IPS-18c (cell line): Measurements from ENCODE around the gene CCDC191.

Experiments
- H3K4me3 ChIP-seq: 2 replicates; pipeline ENCODE4 v1.7.0; 2013; ENCODE audit warnings: low read depth, mild to moderate bottlenecking, low read length, moderate library complexity; ENCODE audit not compliant: insufficient read depth
- H3K9me3 ChIP-seq: one replicate; pipeline ENCODE4 v1.6.1; 2013; ENCODE audit warnings: mild to moderate bottlenecking, low read length, moderate library complexity; ENCODE audit not compliant: control insufficient read depth, insufficient read depth

The CCDC191 gene

GRCh38 chr3:114056130-114057010 lies at the start of gene CCDC191, which contains the start of gene QTRT2:
CCDC191 (minus strand) TSS chr3:114056526; CDS start chr3:114056466, 60 bp downstream.
QTRT2 (plus strand) TSS chr3:114056737; CDS start chr3:114065258, 8,521 bp downstream.
- Histone ChIP-seq H3K9me3 (no peaks in the 10 kb centered on the region), H3K4me3 (peak within 1 kb of the TSS; percentile 87)

GRCh38 chr3:114104414-114104813 lies 48.1 kb upstream of the CCDC191 start:
- H3K4me3 ChIP-seq: no peak overlapping the region
- H3K9me3 ChIP-seq: no peaks in the 10 kb centered on the region

- Histone ChIP-seq H3K9me3 (no peaks in the 10 kb centered on the region), H3K4me3 (no peak overlapping the region)
These were observed 47.5 kb upstream of the CCDC191 start for GRCh38 chr3:114103858-114104257.

DNA sequence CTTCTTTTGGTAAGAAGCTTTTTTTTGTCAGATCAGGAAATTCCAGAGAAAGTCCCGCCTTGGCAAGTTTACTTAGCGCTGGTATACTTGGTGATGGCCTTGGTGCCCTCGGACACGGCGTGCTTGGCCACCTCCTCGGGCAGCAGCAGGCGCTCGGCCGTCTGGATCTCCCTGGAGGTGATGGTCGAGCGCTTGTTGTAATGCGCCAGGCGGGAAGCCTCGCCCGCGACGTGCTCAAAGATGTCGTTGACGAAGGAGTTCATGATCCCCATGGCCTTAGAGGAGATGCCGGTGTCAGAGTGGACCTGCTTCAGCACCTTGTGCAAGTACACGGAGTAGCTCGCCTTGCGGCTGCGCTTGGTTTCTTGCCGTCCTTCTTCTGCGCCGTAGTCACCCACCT lies 46.9 kb upstream of the CCDC191 start:
- H3K4me3 ChIP-seq: no peak overlapping the region
- no peaks in the 10 kb centered on the region for H3K9me3 ChIP-seq

DNA sequence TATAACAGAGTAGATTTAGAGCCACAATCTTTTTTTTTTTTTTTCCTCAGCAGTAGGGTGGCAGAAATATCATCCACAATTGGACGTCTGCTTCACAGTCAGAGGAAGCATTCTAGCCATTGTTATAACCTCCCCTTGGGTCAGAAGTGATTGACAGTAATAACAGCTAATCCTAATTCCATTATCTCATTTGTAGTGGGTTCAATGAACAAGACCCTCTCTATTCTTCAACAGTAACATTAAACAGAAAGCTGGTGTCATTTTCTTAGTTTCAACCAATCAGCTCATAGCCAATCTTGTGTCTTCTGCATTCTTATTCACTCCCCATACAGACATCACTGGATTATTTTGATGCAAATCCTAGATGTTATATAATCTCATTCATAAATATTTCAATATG lies 44.8 kb upstream of the CCDC191 start:
- no peak overlapping the region for H3K4me3 ChIP-seq
- H3K9me3 ChIP-seq: no peaks in the 10 kb centered on the region

GRCh38 chr3:114095796-114096195 lies 39.5 kb upstream of the CCDC191 start:
- no peaks in the 10 kb centered on the region for H3K9me3 ChIP-seq
- H3K4me3 ChIP-seq: no peak overlapping the region

DNA sequence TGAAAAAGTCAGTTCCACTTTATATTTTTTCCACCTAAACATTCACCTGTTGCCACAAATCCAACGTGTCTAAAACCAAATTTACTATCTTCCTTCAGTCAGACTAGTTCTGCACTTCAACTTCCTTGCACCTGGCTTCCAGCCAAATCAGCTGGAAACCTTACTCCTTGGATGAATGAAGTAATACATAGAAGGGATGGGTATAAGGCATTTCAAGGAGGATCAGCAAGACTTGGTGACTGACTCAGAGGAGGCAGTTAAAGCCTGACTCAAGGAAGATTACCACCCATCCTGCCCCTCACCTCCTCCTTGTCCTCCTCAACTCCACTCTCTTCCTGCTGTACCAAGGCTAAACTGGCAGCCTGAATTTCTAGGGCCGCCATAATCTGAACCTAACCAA lies 37.3 kb upstream of the CCDC191 start:
- H3K9me3 ChIP-seq: no peaks in the 10 kb centered on the region

DNA sequence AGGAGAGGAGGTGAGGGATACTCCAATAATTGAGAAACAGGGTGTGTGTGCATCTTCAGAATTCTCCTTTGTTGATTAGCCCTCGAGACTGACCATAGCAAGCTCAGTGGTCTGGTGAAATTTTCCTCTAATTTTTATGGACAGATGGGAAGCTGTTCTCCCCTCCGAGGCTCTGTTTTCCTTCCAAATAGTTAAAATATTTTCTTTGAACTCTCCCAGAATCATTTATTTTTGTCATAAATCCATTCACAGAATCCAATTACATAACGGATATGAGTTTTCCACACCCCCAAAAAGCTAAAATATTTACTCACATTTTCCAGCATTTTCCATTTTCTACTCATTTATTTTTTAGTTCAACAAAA lies 36.7 kb upstream of the CCDC191 start:
- Histone ChIP-seq H3K9me3 (no peaks in the 10 kb centered on the region), H3K4me3 (no peak overlapping the region)

More for the DNA sequence above, 37.3 kb upstream of the CCDC191 start:
- H3K4me3 ChIP-seq: no peak overlapping the region

- no peak overlapping the region for H3K4me3 ChIP-seq
- H3K9me3 ChIP-seq: no peaks in the 10 kb centered on the region
These were observed 36.1 kb upstream of the CCDC191 start for GRCh38 chr3:114092151-114093015.

DNA sequence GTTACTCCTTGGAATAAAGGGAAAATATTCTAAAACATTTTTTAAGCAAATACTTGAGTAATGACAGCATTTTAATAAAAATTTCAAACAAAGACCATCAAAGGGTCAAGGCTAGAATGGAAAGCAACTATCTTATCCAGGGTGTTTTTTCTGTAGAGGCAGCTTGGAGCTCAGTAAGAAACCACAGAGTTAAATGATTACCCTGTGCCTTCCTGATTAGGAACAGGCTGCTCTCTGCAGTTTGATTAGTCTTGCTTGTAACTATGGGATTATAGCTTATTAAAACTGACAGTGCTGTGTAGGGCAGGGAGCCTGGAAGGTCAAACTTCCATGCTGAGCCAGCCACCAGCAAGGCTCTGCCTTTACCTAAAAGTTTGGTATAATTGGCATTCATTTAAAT lies 33.3 kb upstream of the CCDC191 start:
- H3K4me3 ChIP-seq: no peak overlapping the region
- H3K9me3 ChIP-seq: no peaks in the 10 kb centered on the region

DNA sequence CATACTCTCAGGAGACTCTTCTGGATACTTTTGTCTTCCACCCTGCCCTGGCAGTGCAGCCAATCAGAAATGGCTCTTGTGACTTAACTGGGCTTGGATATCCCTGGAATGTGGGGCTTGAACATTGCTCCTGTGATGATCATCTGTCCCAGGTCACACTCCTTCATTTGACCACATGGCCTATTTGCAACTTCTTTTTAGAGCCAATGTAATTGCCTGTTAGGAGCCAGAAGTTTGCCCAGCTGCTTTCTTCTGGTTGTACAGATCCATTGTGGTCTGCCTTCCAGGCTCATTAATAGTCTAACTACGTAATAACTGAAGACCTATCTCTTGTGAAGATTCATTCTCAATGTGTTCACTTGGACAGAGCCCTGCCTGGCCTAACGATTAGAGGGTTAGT lies 30.0 kb upstream of the CCDC191 start:
- no peaks in the 10 kb centered on the region for H3K9me3 ChIP-seq
- no peak overlapping the region for H3K4me3 ChIP-seq

DNA sequence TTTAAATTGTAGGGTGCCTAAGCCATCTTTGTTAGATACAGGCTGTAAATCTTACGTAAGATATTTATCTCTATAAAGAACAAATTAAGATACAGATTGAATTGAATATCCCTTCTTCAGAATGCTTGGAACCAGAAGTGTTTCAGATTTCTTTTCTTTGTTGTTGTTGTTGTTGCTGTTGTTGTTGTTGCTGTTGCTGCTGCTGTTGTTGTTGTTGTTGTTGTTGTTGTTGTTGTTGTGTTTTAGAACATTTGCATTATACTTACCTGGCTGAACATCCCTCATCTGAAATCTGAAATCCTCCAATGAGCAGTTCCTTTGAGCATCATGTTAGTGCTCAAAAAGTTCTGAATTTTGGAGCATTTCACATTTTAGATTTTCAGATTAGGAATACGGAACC lies 26.8 kb upstream of the CCDC191 start:
- Histone ChIP-seq H3K4me3 (no peak overlapping the region), H3K9me3 (no peaks in the 10 kb centered on the region)

GRCh38 chr3:114081037-114081436 lies 24.7 kb upstream of the CCDC191 start:
- H3K4me3 ChIP-seq: no peak overlapping the region
- H3K9me3 ChIP-seq: no peaks in the 10 kb centered on the region

DNA sequence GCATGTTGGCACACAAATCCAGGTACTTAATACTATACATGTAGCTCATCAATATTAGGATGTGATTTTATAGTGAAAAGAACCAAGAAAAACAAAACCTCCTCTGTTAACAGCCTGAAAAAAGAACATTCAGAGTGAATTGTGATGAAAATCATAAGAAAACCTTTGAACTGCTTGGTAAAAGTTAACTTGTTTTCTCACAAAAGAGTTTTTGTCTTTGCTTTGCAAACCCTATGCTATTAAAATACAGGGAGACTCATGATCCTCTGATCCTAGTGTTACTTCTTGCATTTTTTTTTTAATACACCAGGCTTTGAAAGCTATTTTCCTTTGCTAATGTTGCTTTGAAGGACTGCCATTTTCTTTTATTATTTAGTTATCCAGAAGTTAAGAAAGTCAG lies 23.9 kb upstream of the CCDC191 start:
- Histone ChIP-seq H3K4me3 (no peak overlapping the region), H3K9me3 (no peaks in the 10 kb centered on the region)

- Histone ChIP-seq H3K4me3 (no peak overlapping the region), H3K9me3 (no peaks in the 10 kb centered on the region)
These were observed 23.4 kb upstream of the CCDC191 start for GRCh38 chr3:114079761-114080160.

- no peak overlapping the region for H3K4me3 ChIP-seq
- no peaks in the 10 kb centered on the region for H3K9me3 ChIP-seq
These were observed 21.8 kb upstream of the CCDC191 start for GRCh38 chr3:114078126-114078525.

- H3K4me3 ChIP-seq: no peak overlapping the region
- no peaks in the 10 kb centered on the region for H3K9me3 ChIP-seq
These were observed 20.4 kb upstream of the CCDC191 start for GRCh38 chr3:114076711-114077110.

DNA sequence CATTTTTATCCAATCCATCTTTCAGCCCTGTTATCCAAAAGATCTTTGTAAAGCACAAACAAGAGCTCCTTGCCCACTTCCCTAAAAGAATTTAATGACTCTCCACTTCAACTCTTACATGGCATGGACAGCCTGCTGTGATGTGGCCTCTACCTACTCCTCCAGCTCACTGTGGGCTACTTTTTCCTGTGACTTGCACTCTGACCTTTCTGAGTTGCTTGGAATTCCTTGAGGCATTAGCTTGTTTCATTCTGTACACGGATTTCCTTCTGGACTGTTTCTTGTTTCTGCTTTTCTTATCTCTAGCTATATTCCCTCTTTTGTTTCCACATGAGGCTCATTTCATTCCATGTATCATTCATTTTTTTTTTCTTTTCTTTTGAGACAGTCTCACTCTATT lies 15.5 kb upstream of the CCDC191 start:
- Histone ChIP-seq H3K9me3 (no peaks in the 10 kb centered on the region), H3K4me3 (no peak overlapping the region)
